Caco-2 (cell line): ENCODE results near the gene LYRM2. TPM values are rescaled to one million over a fixed set of nuclear protein-coding genes. Genes with fewer than 3 reads are reported as not detected.

Experiments used
- BruUV-seq: library from RNA; stranded (reverse); fragments of 400-500 nt; replicated peaks from 2 replicates; lab custom pipeline; 2021; lab: Mats Ljungman, UMichigan
- CTCF ChIA-PET: fragments of 300-600 bp; sonication (Branson Sonifier 250); formaldehyde crosslinking; loops from one replicate; lab custom pipeline; 2022; ENCODE audit warnings: antibody characterized with exemption; lab: Charles Lee
- POLR2A ChIA-PET: fragments of 300-600 bp; sonication (Branson Sonifier 250); formaldehyde crosslinking; loops from one replicate; lab custom pipeline; 2022; ENCODE audit warnings: antibody characterized with exemption; lab: Charles Lee
- DNase-seq, 2 experiments: peaks; one replicate each; pipeline versions ENCODE4 v3.0.0 to v3.0.0-alpha.2; 2020 to 2022
- H3K27me3 ChIP-seq: replicated peaks from 2 replicates; pipeline ENCODE4 v1.6.0; 2011; ENCODE audit warnings: low read length; ENCODE audit not compliant: control insufficient read depth, insufficient read depth
- H3K36me3 ChIP-seq: 2 replicates; pipeline ENCODE4 v1.5.1; 2011; ENCODE audit warnings: low read length; ENCODE audit not compliant: control insufficient read depth, insufficient read depth
- H3K4me1 ChIP-seq: fragments of 250-450 bp; sonication (Bioruptor Pico); 2 replicates; pipeline ENCODE4 v1.5.1; 2020; ENCODE audit warnings: mild to moderate bottlenecking
- H3K4me3 ChIP-seq: 2 replicates; pipeline ENCODE4 v1.5.1; 2011; ENCODE audit warnings: low read depth, mild to moderate bottlenecking, control low read depth, low read length
- H3K9me3 ChIP-seq: fragments of 250-450 bp; sonication (Bioruptor Pico); 2 replicates; pipeline ENCODE4 v1.5.1; 2020; ENCODE audit warnings: mild to moderate bottlenecking, moderate library complexity
- H3K27ac Mint-ChIP-seq: one replicate; pipeline ENCODE4 v1.8.0; 2022; ENCODE audit warnings: mixed read lengths; ENCODE audit not compliant: unreplicated experiment
- H3K27me3 Mint-ChIP-seq: one replicate; pipeline ENCODE4 v1.8.0; 2022; ENCODE audit warnings: mixed read lengths; ENCODE audit not compliant: insufficient read depth, unreplicated experiment
- H3K36me3 Mint-ChIP-seq: one replicate; pipeline ENCODE4 v1.8.0; 2022; ENCODE audit warnings: mild to moderate bottlenecking, mixed read lengths; ENCODE audit not compliant: insufficient read depth, unreplicated experiment
- H3K4me1 Mint-ChIP-seq: one replicate; pipeline ENCODE4 v1.8.0; 2022; ENCODE audit warnings: low read depth, mixed read lengths; ENCODE audit not compliant: unreplicated experiment
- H3K4me3 Mint-ChIP-seq: one replicate; pipeline ENCODE4 v1.8.0; 2022; ENCODE audit warnings: mild to moderate bottlenecking, moderate library complexity, mixed read lengths; ENCODE audit not compliant: unreplicated experiment
- H3K9me3 Mint-ChIP-seq: one replicate; pipeline ENCODE4 v1.8.0; 2022; ENCODE audit warnings: mixed read lengths; ENCODE audit not compliant: unreplicated experiment
- intact Hi-C: fragments of 100-400 bp; cut with micrococcal nuclease; formaldehyde crosslinking; loops from one replicate; pipeline ENCODE4 v1.10.0; 2022; ENCODE audit not compliant: unreplicated experiment
- total RNA-seq: library from RNA; stranded (reverse); gene quantifications from 2 replicates; pipeline ENCODE4 v1.2.3, GENCODE V29; 2022
- TF ChIP-seq, protein P1 (sequence below), 2 experiments: fragments of 200-600 bp in 1 of 2; IDR thresholded peaks; 1 replicate in 1 of 2; 2 replicates in 1 of 2; pipeline versions ENCODE4 v1.5.1 to v1.8.0; 2011 to 2022; ENCODE audit warnings: antibody characterized with exemption in 1 of 2, control low read depth in 1 of 2, inconsistent platforms in 1 of 2, low read depth in 1 of 2, low read length in 1 of 2, mild to moderate bottlenecking in 1 of 2, moderate library complexity in 1 of 2; ENCODE audit not compliant: insufficient read depth in 1 of 2, severe bottlenecking in 1 of 2, unreplicated experiment in 1 of 2

Gene LYRM2
- total RNA-seq, 1 experiment from 2014 or later, result 40.9 TPM

DNA sequence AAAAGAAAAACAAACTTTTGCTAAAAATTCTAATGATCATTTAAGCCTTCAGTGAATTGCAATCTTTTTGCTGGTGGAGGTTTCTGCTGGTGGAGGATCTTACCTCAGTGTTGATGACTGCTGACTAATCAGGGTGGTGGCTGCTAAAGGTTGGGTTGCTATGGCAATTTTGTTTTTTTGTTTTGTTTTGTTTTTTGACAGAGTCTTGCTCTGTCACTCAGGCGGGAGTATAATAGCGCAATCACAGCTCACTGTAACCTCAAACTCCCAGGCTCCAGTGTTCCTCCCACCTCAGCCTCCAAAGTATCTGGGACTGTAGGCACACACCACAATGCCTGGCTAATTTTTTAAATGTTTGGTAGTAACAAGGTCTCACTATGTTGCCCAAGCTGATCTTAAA is 110.9 kb downstream of the LYRM2 start:
- H3K4me1 ChIP-seq, result no peaks in the 10 kb centered on the region

DNA sequence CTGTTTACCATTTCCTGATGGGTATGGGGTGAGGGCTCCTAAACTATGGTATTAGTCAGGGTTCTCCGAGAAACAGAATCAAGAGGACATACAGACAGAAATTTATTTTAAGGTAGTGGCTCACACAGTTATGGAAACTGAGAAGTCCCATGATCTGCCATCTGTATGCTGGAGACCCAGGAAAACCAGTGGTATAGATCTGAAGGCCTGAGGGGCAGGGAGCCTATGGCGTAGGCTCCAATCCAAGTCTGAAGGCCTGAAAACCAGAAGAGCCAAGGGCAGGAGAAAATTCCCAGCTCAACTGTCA is 112.0 kb downstream of the LYRM2 start:
- Histone ChIP-seq H3K4me1 (no peaks in the 10 kb centered on the region), H3K9me3 (no peaks in the 10 kb centered on the region), H3K36me3 (no peaks in the 10 kb centered on the region), H3K27me3 (no peaks in the 10 kb centered on the region), H3K4me3 (no peak overlapping the region)
- TF ChIP-seq, protein P1, sequence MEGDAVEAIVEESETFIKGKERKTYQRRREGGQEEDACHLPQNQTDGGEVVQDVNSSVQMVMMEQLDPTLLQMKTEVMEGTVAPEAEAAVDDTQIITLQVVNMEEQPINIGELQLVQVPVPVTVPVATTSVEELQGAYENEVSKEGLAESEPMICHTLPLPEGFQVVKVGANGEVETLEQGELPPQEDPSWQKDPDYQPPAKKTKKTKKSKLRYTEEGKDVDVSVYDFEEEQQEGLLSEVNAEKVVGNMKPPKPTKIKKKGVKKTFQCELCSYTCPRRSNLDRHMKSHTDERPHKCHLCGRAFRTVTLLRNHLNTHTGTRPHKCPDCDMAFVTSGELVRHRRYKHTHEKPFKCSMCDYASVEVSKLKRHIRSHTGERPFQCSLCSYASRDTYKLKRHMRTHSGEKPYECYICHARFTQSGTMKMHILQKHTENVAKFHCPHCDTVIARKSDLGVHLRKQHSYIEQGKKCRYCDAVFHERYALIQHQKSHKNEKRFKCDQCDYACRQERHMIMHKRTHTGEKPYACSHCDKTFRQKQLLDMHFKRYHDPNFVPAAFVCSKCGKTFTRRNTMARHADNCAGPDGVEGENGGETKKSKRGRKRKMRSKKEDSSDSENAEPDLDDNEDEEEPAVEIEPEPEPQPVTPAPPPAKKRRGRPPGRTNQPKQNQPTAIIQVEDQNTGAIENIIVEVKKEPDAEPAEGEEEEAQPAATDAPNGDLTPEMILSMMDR (IDR thresholded peaks at IDR 0.05; ENCODE audit: insufficient read depth in 1 of 2, low read depth in 1 of 2, low read length in 1 of 2, severe bottlenecking in 1 of 2, unreplicated experiment in 1 of 2), result no peak
- intact Hi-C loops, result loop anchor here (5.0 kb wide), 1 partner anchor 71 kb away; no protein-coding TSS in a partner anchor
- no TSS peak for BruUV-seq
- CTCF ChIA-PET, result no interaction called here
- Mint-ChIP-seq H3K27ac (no peak overlapping the region), H3K9me3 (no peaks in the 10 kb centered on the region), H3K27me3 (no peaks in the 10 kb centered on the region), H3K4me1 (no peaks in the 10 kb centered on the region), H3K36me3 (no peaks in the 10 kb centered on the region), H3K4me3 (no peak overlapping the region)
- no peak for DNase-seq
- POLR2A ChIA-PET, result no interaction called here

More for the DNA sequence above, 110.9 kb downstream of the LYRM2 start:
- BruUV-seq, result no TSS peak
- POLR2A ChIA-PET, result no interaction called here
- no peaks in the 10 kb centered on the region for H3K9me3 Mint-ChIP-seq
- H3K36me3 ChIP-seq, result no peaks in the 10 kb centered on the region
- TF ChIP-seq, protein P1 (IDR thresholded peaks at IDR 0.05; ENCODE audit: insufficient read depth in 1 of 2, low read depth in 1 of 2, low read length in 1 of 2, severe bottlenecking in 1 of 2, unreplicated experiment in 1 of 2), result no peak
- no peaks in the 10 kb centered on the region for H3K4me1 Mint-ChIP-seq
- H3K27me3 ChIP-seq, result no peaks in the 10 kb centered on the region
- H3K4me3 Mint-ChIP-seq, result no peak overlapping the region
- no peak for DNase-seq
- H3K27ac Mint-ChIP-seq, result no peak overlapping the region
- no peaks in the 10 kb centered on the region for H3K9me3 ChIP-seq
- intact Hi-C loops, result loop anchor here (5.0 kb wide), 1 partner anchor 70 kb away; no protein-coding TSS in a partner anchor
- H3K27me3 Mint-ChIP-seq, result no peaks in the 10 kb centered on the region
- H3K36me3 Mint-ChIP-seq, result no peaks in the 10 kb centered on the region
- H3K4me3 ChIP-seq, result no peak overlapping the region
- CTCF ChIA-PET, result no interaction called here

DNA sequence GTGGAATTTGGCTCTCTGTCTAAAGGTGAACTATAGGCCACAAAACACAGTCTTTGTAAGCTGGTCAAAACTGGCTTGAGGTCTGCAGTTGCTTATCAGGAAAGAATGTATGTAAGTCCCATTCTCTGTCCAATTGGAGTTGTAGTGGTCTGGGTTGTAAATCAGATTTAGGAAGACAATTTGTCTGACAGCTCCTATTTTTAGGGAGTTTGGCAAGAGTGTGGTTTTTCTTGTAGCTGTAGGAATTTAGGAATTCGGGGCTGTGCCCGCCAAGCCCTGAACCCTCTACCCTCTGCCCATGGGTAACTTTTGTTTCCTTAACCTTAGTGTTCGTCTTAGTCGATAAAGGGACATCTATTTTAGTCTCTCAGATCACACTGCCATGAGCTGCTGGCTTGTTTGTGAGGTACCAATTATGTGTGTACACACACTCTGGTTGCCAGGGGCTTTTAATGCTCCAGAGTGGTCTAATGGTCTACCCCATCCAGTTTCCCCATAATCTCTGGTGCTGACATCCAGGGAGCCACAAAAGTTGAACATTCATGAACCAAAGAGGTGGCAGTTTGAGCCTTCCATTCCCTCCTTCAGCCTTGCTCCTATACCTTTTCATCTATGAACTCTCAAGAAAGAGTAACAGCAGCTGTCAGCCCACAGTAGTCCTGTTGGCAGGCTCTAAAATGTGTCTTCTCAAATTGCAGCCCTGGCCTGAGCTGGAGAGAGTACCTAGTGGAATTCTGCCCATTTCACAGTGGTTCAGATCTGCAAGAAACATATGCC is 112.6 kb downstream of the LYRM2 start:
- intact Hi-C loops, result loop anchor here (5.0 kb wide), 1 partner anchor 71 kb away; no protein-coding TSS in a partner anchor
- Histone ChIP-seq H3K4me1 (no peaks in the 10 kb centered on the region), H3K36me3 (no peaks in the 10 kb centered on the region), H3K9me3 (no peaks in the 10 kb centered on the region), H3K4me3 (no peak overlapping the region), H3K27me3 (no peaks in the 10 kb centered on the region)
- H3K27ac Mint-ChIP-seq, result no peak overlapping the region
- no TSS peak for BruUV-seq
- no peak overlapping the region for H3K4me3 Mint-ChIP-seq
- H3K27me3 Mint-ChIP-seq, result no peaks in the 10 kb centered on the region
- H3K9me3 Mint-ChIP-seq, result no peaks in the 10 kb centered on the region
- DNase-seq, result no peak
- H3K4me1 Mint-ChIP-seq, result no peaks in the 10 kb centered on the region
- TF ChIP-seq, protein P1 (IDR thresholded peaks at IDR 0.05; ENCODE audit: insufficient read depth in 1 of 2, low read depth in 1 of 2, low read length in 1 of 2, severe bottlenecking in 1 of 2, unreplicated experiment in 1 of 2), result no peak
- CTCF ChIA-PET, result no interaction called here
- POLR2A ChIA-PET, result no interaction called here
- H3K36me3 Mint-ChIP-seq, result no peaks in the 10 kb centered on the region
